ENCODE data around the gene CD48. TPM values are rescaled to one million over a fixed set of nuclear protein-coding genes. Genes with fewer than 3 reads are reported as not detected.

The CD48 gene
- total and polyA plus RNA-seq, 8 donors = 0.37 to 5.1 (median 1.1) TPM

DNA sequence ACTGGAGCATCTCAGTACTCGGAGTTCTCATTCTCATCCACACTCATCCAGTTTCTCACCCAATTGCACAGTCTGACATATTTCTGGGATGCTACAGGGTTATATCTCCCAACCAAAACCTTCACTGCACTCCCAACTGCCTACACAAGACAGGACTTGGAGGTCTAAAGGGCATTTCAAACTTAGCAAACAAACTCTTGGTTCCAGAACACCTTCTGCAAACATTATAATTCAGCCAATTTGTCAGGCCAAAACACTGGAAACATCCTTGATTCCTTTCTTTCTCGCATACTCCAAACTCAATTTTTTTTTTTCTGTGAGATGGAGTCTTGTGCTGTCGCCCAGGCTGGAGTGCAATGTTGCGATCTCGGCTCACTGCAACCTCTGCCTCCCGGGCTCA, 72.7 kb downstream of the CD48 start:
- Histone ChIP-seq H3K9me3 (no peaks in the 10 kb centered on the region), H3K27ac (no peak overlapping the region), H3K27me3 (no peaks in the 10 kb centered on the region), H3K4me1 (peaks cover 0 to 10% (median 6%) of the 10 kb centered on the region in 3 donors), H3K4me3 (no peak overlapping the region), H3K36me3 (no peaks in the 10 kb centered on the region)
- TF ChIP-seq, protein P1, sequence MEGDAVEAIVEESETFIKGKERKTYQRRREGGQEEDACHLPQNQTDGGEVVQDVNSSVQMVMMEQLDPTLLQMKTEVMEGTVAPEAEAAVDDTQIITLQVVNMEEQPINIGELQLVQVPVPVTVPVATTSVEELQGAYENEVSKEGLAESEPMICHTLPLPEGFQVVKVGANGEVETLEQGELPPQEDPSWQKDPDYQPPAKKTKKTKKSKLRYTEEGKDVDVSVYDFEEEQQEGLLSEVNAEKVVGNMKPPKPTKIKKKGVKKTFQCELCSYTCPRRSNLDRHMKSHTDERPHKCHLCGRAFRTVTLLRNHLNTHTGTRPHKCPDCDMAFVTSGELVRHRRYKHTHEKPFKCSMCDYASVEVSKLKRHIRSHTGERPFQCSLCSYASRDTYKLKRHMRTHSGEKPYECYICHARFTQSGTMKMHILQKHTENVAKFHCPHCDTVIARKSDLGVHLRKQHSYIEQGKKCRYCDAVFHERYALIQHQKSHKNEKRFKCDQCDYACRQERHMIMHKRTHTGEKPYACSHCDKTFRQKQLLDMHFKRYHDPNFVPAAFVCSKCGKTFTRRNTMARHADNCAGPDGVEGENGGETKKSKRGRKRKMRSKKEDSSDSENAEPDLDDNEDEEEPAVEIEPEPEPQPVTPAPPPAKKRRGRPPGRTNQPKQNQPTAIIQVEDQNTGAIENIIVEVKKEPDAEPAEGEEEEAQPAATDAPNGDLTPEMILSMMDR (IDR thresholded peaks at IDR 0.05) = no peak
- intact Hi-C loops (cut with DNase I) = no loop called here
- DNase-seq = no peak
- peak in 2 of 4 donors; percentile 44 to 61 for ATAC-seq
- no peak for FAIRE-seq
- WGBS, 2 donors = 74 to 79% methylated on average over 6 of the region's 6 CpGs

DNA sequence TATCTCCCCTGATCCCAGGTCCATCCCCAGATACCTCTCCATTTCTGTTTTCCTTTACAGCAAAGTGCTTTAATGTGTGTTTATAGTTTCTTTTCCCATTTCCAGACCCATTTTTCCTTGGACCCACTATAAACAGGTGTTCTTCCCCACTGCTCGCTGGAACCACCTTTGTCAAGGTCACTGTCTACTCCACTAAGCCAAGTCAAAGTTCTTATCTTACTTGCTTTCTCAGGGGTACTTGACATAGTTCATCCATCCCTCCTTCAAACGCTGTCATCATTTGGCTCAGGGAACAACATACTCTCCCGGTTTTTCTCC, 73.1 kb downstream of the CD48 start:
- DNase-seq (no peak), FAIRE-seq (no peak), ATAC-seq (no peak)
- no peaks in the 10 kb centered on the region for H3K9me3 ChIP-seq
- TF ChIP-seq, protein P1 (IDR thresholded peaks at IDR 0.05) = no peak
- intact Hi-C loops (cut with DNase I) = no loop called here
- H3K27ac ChIP-seq = no peak overlapping the region
- no peaks in the 10 kb centered on the region for H3K27me3 ChIP-seq
- peaks cover 0 to 10% (median 6%) of the 10 kb centered on the region in 3 donors for H3K4me1 ChIP-seq
- 29 to 31% methylated on average over 3 of the region's 3 CpGs for WGBS, 2 donors
- H3K4me3 ChIP-seq = no peak overlapping the region
- no peaks in the 10 kb centered on the region for H3K36me3 ChIP-seq

DNA sequence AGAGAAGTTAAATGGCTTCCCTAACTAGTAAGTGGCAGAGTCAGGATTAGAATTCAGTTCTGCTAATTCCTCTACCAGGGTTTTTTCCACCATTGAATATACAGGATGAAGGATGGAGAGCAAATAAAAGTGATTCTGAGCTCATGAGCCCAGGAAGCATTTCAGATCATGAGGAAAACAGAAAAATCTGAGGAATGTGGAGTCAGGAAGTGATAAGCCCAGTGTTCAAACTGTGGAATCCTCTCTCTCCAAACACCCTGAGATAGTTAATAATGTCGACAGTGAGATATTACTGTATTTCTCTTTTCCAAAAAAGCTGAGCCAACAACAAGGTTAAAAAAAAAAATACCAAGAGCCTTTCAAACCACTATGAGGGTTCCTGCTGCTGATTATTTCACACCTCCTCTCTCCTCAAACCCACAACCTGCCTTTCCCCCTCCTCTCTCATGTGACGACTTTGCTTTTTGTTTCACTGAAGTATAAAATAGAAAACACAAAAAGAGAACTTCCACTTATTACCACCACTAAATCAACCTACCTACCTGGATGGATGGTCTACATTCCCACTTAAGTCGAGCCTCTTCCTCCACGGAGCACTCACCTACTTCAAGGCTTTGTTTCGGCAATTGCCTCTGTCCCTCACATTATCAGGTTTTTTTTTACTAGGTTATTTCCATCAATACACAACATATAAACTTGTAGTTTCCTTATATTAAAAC, 73.6 kb downstream of the CD48 start:
- intact Hi-C loops (cut with DNase I) = no loop called here
- 67% methylated on average over 5 of the region's 5 CpGs for WGBS, 2 donors
- FAIRE-seq (no peak), ATAC-seq (no peak), DNase-seq (no peak)
- TF ChIP-seq, protein P1 (IDR thresholded peaks at IDR 0.05) = no peak
- Histone ChIP-seq H3K27ac (no peak overlapping the region), H3K36me3 (no peaks in the 10 kb centered on the region), H3K4me1 (peaks cover 0 to 9% (median 6%) of the 10 kb centered on the region in 3 donors), H3K9me3 (no peaks in the 10 kb centered on the region), H3K4me3 (no peak overlapping the region), H3K27me3 (no peaks in the 10 kb centered on the region)

DNA sequence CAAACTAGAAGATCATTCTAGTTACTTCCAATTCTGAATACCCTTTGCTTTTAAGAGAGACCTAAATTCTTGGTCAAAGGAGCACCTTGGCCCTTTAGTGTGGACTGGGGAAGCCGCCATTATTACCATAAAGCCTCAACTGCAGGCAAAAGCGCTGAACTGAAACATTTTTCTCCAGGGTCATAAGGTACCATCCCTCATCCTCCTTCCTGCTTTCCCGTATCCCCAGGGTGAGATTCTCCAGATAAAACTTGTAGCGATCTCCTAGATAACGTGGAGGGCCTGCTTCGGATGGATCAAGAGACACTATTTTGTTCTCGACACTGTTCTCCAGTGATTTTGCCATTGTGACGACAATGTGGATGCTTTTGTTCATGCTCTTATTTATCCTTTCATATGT, 74.6 kb downstream of the CD48 start:
- ATAC-seq (no peak), FAIRE-seq (no peak)
- H3K27ac ChIP-seq = no peak overlapping the region

DNA sequence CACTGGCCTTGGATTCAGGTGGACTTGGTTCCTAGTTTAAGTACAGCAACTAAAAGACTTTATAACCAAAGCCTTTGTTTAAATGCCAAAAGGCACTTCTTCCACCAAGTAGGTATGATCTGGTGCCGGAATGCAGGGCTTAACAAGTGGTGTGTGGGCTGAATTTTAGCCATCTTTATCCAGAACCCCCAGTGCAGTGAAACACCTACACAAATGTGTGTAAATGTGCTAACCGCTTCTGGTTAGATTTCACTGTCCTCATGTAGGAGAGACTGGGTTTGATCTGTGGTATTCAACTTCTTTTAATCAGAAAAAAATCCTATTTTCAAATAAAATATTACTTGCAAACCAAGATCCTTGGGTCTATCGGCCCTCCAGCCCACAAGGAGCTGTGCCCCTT, 75.1 kb downstream of the CD48 start:
- H3K4me3 ChIP-seq = no peak overlapping the region
- no peaks in the 10 kb centered on the region for H3K27me3 ChIP-seq
- FAIRE-seq (no peak), DNase-seq (no peak), ATAC-seq (no peak)
- H3K4me1 ChIP-seq = peaks cover 0 to 7% (median 6%) of the 10 kb centered on the region in 3 donors
- WGBS, 2 donors = 88 to 89% methylated on average over 3 of the region's 3 CpGs
- no peak overlapping the region for H3K27ac ChIP-seq
- no peaks in the 10 kb centered on the region for H3K9me3 ChIP-seq
- no peaks in the 10 kb centered on the region for H3K36me3 ChIP-seq
- intact Hi-C loops (cut with DNase I) = no loop called here
- TF ChIP-seq, protein P1 (IDR thresholded peaks at IDR 0.05) = no peak

More for the DNA sequence above, 74.6 kb downstream of the CD48 start:
- Histone ChIP-seq H3K4me3 (no peak overlapping the region), H3K4me1 (peaks cover 0 to 7% (median 6%) of the 10 kb centered on the region in 3 donors), H3K9me3 (no peaks in the 10 kb centered on the region), H3K36me3 (no peaks in the 10 kb centered on the region), H3K27me3 (no peaks in the 10 kb centered on the region)
- TF ChIP-seq, protein P1 (IDR thresholded peaks at IDR 0.05) = no peak
- WGBS, 2 donors = 95 to 98% methylated on average over 8 of the region's 8 CpGs
- no peak for DNase-seq
- intact Hi-C loops (cut with DNase I) = no loop called here
